AG04450 (cell line): ENCODE results near the gene SPP1. TPM values are rescaled to one million over a fixed set of nuclear protein-coding genes. Genes with fewer than 3 reads are reported as not detected.

Source experiments
- CTCF ChIA-PET: fragments of 300-600, 350-600 bp; formaldehyde crosslinking; extraction: SDS; loops from one replicate; lab custom pipeline; 2022; ENCODE audit warnings: antibody characterized with exemption, inconsistent platforms; lab: Charles Lee
- POLR2A ChIA-PET: fragments of 350-600 bp; formaldehyde crosslinking; extraction: SDS; loops from one replicate; lab custom pipeline; 2021; ENCODE audit warnings: antibody characterized with exemption, inconsistent platforms; lab: Yijun Ruan, JAX
- DNase-seq: peaks from one replicate; pipeline ENCODE4 v3.0.0-alpha.2; 2011; ENCODE audit warnings: low read depth, low spot score
- H3K27ac ChIP-seq: one replicate; pipeline ENCODE4 v1.5.1; 2012; ENCODE audit warnings: low read depth, low read length, control low read depth
- H3K27me3 ChIP-seq: one replicate; pipeline ENCODE4 v1.6.0; 2012; ENCODE audit warnings: low read length; ENCODE audit not compliant: control insufficient read depth, insufficient read depth
- H3K4me3 ChIP-seq: 2 replicates; pipeline ENCODE4 v1.5.1; 2011; ENCODE audit warnings: mild to moderate bottlenecking, low read depth, low read length, control low read depth
- H3K9me3 ChIP-seq: 2 replicates; pipeline ENCODE4 v1.5.1; 2012; ENCODE audit warnings: low read length; ENCODE audit not compliant: control insufficient read depth, insufficient read depth
- polyA plus RNA-seq: library from polyadenylated mRNA; depleted of rRNA; stranded (reverse); fragments of >200 nt; gene quantifications from 2 replicates; pipeline ENCODE4 v1.2.3, GENCODE V29; 2011
- TF ChIP-seq, protein P1 (sequence below): IDR thresholded peaks from 2 replicates; pipeline ENCODE4 v1.5.1; 2011; ENCODE audit warnings: low read depth, low read length, control low read depth, inconsistent platforms

SPP1 gene
- polyA plus RNA-seq, 1 experiment = 0.69 TPM

DNA sequence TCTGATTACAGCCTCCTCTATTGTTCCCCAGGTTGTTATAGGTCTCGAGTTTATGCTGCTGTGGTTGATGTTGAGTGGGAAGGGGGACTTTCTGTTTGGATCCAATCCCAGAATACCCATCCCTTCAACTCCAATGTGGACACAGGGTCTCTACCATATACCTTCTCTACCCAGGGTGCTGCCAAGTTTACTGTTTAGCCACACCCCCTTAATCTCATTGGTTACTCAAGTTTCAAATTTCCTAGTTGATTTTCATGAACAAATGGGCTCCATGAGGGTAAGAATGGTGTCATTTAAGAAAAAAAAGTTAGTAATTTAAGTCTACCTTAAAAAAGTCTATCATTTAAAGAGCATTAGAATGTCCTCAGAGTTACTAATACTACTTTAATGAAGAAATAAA is 3.6 kb upstream of the SPP1 start:
- no peaks in the 10 kb centered on the region for H3K27me3 ChIP-seq
- H3K9me3 ChIP-seq = no peaks in the 10 kb centered on the region; the same call in 1 of the 2 replicates
- POLR2A ChIA-PET = no interaction called here
- TF ChIP-seq, protein P1, sequence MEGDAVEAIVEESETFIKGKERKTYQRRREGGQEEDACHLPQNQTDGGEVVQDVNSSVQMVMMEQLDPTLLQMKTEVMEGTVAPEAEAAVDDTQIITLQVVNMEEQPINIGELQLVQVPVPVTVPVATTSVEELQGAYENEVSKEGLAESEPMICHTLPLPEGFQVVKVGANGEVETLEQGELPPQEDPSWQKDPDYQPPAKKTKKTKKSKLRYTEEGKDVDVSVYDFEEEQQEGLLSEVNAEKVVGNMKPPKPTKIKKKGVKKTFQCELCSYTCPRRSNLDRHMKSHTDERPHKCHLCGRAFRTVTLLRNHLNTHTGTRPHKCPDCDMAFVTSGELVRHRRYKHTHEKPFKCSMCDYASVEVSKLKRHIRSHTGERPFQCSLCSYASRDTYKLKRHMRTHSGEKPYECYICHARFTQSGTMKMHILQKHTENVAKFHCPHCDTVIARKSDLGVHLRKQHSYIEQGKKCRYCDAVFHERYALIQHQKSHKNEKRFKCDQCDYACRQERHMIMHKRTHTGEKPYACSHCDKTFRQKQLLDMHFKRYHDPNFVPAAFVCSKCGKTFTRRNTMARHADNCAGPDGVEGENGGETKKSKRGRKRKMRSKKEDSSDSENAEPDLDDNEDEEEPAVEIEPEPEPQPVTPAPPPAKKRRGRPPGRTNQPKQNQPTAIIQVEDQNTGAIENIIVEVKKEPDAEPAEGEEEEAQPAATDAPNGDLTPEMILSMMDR = no peak
- no peak overlapping the region for H3K4me3 ChIP-seq
- CTCF ChIA-PET = interaction anchor here (0.8 to 6.5 kb wide), 7 partner anchors 8 to 123 kb away, joined by 3 to 95 read pairs (median 5); no protein-coding TSS in a partner anchor
- no peak for DNase-seq
- H3K27ac ChIP-seq = no peak overlapping the region

DNA sequence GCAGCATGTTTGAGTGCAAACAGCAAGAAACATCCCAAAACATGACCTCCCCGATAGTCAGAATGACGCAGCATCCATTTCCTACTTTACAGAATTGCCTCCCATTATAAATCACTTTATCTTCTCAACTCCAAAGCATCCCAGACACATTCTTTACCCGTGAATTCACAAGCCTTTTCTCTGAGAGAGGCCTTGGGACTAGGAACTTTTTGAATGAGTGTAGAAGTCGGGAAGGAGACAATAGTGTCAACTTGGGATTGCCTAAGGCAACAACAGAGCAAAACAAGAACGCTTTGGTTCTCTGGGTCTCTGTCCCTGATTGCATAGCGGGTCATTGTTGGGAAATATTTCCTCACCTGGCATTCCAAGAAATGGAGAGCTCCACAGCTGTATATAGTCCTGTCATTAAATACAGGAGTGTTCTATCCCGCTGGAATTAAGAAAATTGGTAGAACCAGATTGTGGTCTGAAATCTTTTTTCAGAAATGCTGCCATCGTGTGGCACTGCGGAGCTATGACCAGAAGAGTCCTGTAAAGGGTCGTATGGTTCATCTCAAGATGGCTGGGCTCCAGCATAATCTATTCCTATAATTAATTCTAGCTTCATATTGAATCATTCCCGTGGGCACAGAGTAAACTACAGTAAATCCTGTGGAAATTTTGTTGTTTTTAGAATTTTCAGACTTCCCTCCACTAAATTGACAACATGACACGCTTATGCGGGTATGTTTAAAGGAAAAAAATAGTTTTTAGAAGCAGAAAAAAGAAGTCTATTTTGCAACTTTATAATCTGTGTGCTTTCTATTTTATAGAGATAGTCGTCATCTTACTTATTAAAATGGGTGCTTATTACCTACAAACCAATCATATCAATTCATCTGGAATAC is 2.0 kb upstream of the SPP1 start:
- peak; percentile 15 for DNase-seq
- H3K4me3 ChIP-seq = no peak overlapping the region
- CTCF ChIA-PET = interaction anchor here (0.5 to 6.5 kb wide), 33 partner anchors 10 to 1184 kb away, joined by 3 to 95 read pairs (median 5); no protein-coding TSS in a partner anchor
- POLR2A ChIA-PET = no interaction called here
- TF ChIP-seq, protein P1 = peak; percentile 84
- peak overlapping the region; percentile 54 for H3K27ac ChIP-seq
- H3K27me3 ChIP-seq = no peaks in the 10 kb centered on the region
- no peaks in the 10 kb centered on the region for H3K9me3 ChIP-seq

DNA sequence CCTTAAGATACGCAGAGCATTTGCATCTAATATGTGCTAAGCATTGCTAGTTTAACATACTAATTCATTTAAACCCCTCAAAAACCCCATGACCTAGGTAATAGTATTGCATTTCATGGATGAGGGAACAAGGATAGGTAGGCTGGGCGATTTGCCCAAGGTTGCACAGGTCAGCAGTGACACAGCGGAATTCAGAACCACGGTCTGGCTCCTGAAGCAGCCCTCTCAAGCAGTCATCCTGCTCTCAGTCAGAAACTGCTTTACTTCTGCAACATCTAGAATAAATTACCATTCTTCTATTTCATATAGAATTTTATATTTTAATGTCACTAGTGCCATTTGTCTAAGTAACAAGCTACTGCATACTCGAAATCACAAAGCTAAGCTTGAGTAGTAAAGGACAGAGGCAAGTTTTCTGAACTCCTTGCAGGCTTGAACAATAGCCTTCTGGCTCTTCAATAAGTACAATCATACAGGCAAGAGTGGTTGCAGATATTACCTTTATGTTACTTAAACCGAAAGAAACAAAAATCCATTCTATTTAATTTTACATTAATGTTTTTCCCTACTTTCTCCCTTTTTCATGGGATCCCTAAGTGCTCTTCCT is 555 bp upstream of the SPP1 start:
- H3K4me3 ChIP-seq = no peak overlapping the region
- no peak overlapping the region for H3K27ac ChIP-seq
- H3K27me3 ChIP-seq = no peaks in the 10 kb centered on the region
- no peak for DNase-seq
- H3K9me3 ChIP-seq = no peaks in the 10 kb centered on the region
- TF ChIP-seq, protein P1 = no peak
- CTCF ChIA-PET = interaction anchor here (0.6 to 6.5 kb wide), 7 partner anchors 15 to 313 kb away, joined by 3 to 95 read pairs (median 3); no protein-coding TSS in a partner anchor
- POLR2A ChIA-PET = no interaction called here

DNA sequence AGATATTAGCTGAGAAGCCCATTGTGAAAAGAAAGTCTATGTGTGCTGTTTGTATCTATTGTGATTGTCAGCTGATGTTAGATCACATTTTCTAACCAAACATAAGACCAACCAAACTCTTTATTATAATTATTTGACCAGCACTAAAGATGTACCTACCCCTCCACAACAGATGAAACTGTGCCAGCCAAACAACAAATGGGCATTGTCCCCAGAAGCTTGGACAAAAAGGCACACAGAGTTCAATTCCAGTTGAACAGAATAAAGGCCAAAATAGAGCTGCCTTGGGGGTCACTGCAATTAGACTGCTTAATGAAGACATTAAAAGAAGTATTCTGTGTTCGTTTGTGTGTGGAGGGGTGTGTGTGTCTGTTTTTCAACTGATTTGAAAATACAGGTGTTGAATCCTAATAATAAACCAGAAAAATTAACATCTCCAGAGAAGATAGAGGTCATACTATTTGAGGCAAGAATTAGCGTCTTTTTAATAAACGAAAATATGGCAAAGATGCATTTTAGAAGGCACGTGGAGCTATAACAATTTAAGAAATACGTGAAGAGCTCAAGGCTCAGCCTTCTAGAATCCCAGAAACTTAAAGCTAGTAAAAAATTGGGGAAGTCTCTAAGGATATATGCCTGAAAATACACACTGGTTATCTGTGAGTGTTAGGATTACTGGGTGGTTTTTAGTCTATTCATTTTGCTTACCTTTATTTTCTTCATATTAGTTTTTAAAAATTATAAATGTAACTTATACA is 2.2 kb downstream of the SPP1 start:
- DNase-seq = no peak
- CTCF ChIA-PET = interaction anchor here (1.4 to 6.5 kb wide), 6 partner anchors 9 to 234 kb away, joined by 3 to 95 read pairs (median 6); no protein-coding TSS in a partner anchor

More for the DNA sequence above, 2.2 kb downstream of the SPP1 start:
- TF ChIP-seq, protein P1 = no peak
- Histone ChIP-seq H3K4me3 (no peak overlapping the region), H3K9me3 (no peaks in the 10 kb centered on the region), H3K27me3 (no peaks in the 10 kb centered on the region), H3K27ac (no peak overlapping the region)
- POLR2A ChIA-PET = no interaction called here
